Stimulated activated CD8-positive, alpha-beta memory T cell treated with anti-CD3 and anti-CD28 coated beads, Interleukin-7, amount 100 ng/mL, for 24 hours (primary cell): ENCODE results near the gene PPFIA3.

ENCODE experiments used
- DNase-seq: peaks from one replicate; pipeline ENCODE4 v3.0.0-alpha.2; 2020; ENCODE audit warnings: low read depth

The PPFIA3 gene

DNA sequence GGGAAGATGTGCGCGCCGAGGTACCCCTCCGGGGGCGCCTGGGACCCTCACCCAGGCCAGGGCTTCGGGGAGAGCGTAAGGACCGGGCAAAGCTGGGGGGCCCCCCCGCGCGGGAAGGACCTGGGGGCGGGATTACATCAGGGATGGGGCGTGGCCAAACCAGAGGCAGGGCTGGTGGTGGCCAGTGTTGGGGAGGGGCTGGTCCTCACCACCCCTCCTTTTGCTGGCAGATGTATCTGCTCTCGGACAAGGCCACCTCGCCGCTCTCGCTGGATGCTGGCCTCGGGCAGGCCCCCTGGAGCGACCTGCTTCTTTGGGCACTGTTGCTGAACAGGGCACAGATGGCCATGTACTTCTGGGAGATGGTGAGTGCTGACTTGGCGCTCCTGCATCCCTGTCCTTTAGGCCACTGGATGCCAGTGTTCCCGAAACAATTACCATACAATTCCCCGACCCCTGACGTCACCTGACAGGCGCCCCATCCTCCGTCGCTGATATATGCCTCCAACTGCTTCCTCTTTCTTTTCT lies 63.6 kb downstream of the PPFIA3 start:
- no peak for DNase-seq

- DNase-seq: no peak
Measured at GRCh38 chr19:49186108-49186507, 66.8 kb downstream of the PPFIA3 start.

DNA sequence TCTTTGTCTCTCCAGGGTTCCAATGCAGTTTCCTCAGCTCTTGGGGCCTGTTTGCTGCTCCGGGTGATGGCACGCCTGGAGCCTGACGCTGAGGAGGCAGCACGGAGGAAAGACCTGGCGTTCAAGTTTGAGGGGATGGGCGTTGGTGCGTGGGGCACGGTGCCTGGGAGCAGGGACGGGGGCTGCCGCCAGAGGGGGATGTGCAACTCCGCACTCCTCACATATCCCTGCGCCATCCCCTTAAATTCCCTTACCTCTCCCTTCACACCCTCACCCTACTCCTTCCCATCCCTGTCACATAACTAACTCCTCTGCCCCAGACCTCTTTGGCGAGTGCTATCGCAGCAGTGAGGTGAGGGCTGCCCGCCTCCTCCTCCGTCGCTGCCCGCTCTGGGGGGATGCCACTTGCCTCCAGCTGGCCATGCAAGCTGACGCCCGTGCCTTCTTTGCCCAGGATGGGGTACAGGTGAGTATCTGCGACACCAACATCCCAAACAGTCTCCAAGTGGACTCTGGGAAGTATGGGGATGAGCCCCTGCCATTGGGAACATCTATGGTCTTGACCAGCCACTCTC lies 69.4 kb downstream of the PPFIA3 start:
- DNase-seq: no peak

- no peak for DNase-seq
Measured at GRCh38 chr19:49189259-49189658, 69.9 kb downstream of the PPFIA3 start.

DNA sequence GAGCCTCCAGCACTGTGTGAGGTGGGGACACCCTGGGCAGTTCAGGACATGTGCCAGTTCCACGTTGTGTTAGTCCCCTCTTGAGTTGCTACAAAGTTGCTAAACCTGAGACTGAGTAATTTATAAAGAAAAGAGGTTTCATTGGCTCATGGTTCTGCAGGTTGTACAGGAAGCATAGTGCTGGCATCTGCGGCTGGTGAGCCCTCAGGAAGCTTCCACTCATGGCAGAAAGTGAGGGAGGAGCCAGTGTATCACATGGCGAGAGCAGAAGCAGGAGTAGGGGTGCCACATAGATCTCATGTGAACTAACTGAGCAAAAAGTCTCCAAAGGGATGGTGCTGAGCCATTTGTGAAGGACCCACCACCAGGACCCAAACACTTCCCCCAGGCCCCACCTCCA lies 71.4 kb downstream of the PPFIA3 start:
- no peak for DNase-seq

DNA sequence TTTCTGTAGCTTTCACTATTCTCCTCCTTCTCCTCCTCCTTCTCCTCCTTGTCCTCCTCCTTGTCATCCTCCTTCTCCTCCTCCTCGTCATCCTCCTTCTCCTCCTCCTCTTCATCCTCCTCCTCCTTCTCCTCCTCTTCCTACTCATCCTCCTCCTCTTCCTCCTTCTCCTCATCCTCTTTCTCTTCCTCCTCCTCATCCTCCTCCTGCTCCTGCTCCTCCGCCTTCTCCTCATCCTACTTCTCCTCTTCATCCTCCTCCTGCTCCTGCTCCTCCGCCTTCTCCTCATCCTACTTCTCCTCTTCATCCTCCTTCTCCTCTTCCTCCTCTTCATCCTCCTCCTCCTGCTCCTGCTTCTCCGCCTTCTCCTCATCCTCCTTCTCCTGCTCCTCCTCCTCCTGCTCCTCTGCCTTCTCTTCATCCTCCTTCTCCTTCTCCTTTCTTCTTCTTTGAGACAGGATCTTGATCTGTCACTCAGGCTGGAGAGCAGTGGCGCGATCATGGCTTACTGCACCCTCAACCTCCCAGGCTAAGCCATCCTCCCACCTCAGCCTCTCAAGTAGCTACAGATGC lies 74.6 kb downstream of the PPFIA3 start:
- no peak for DNase-seq

DNA sequence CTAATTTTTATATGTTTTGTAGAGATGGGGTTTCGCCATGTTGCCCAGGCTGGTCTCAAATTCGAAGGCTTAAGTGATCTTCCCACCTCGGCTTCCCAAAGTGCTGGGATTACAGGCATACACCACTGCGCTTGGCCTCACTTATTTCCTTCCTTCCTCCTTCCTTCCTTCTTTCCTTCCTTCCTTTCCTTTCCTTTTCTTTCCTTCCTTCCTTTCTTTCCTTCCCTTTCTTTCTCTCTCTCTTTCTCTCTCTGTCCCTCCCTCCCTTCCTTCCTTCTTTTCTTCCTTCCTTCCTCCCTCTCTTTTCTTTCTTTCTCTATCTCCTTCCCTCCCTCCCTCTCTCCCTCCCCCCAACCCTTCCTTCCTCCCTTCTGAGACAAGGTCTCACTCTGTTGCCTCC lies 75.1 kb downstream of the PPFIA3 start:
- no peak for DNase-seq

GRCh38 chr19:49196527-49197240 lies 77.3 kb downstream of the PPFIA3 start:
- DNase-seq: no peak

DNA sequence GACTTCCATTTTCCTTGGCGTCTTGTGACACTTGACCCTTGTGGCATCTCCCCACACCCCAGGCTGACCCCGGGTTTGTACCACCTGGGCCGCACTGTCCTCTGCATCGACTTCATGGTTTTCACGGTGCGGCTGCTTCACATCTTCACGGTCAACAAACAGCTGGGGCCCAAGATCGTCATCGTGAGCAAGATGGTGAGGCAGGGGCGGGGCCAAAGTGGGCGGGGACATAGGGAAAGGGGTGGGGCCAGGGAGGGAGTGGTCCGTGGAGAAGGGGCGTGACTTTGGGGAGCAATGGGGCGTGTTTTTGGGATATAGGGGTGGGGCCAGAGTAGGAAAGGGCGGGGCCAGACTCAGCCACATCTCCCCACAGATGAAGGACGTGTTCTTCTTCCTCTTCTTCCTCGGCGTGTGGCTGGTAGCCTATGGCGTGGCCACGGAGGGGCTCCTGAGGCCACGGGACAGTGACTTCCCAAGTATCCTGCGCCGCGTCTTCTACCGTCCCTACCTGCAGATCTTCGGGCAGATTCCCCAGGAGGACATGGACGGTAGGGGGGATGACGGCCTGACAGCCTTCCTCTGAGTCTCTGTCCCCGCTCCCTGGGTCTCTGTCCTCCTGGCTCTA lies 81.0 kb downstream of the PPFIA3 start:
- DNase-seq: no peak
